RWPE2 (cell line): ENCODE data around the gene BNIP1.

Experiments used
- ATAC-seq: fragments of 200-7000 bp; cut with Tn5 transposase; 3 replicates; pipeline ENCODE4 v1.9.1; 2021; ENCODE audit warnings: low read depth
- DNase-seq: peaks from one replicate; pipeline ENCODE4 v3.0.0-alpha.2; 2020; ENCODE audit warnings: low spot score
- H3K27ac ChIP-seq: fragments of 450-650 bp; 2 replicates; pipeline ENCODE4 v1.5.1; 2017; ENCODE audit warnings: mild to moderate bottlenecking; ENCODE audit not compliant: poor library complexity, severe bottlenecking
- H3K27me3 ChIP-seq: fragments of 250-450 bp; sonication (Bioruptor Pico); 2 replicates; pipeline ENCODE4 v1.5.1; 2021; ENCODE audit warnings: mild to moderate bottlenecking, moderate library complexity; ENCODE audit not compliant: insufficient read depth, poor library complexity, severe bottlenecking
- H3K36me3 ChIP-seq: fragments of 250-450 bp; sonication (Bioruptor Pico); 2 replicates; pipeline ENCODE4 v1.5.1; 2020; ENCODE audit warnings: low read depth, mild to moderate bottlenecking, moderate library complexity
- H3K4me1 ChIP-seq: fragments of 250-450 bp; sonication (Bioruptor Pico); 2 replicates; pipeline ENCODE4 v1.5.1; 2021; ENCODE audit warnings: mild to moderate bottlenecking, moderate library complexity; ENCODE audit not compliant: insufficient read depth, poor library complexity, severe bottlenecking
- H3K4me3 ChIP-seq: fragments of 250-450 bp; sonication (Bioruptor Pico); 2 replicates; pipeline ENCODE4 v1.5.1; 2021; ENCODE audit warnings: mild to moderate bottlenecking, moderate library complexity; ENCODE audit not compliant: severe bottlenecking
- H3K9me3 ChIP-seq: fragments of 250-450 bp; sonication (Bioruptor Pico); 2 replicates; pipeline ENCODE4 v1.5.1; 2021; ENCODE audit warnings: mild to moderate bottlenecking, moderate library complexity; ENCODE audit not compliant: severe bottlenecking
- TF ChIP-seq, protein P1 (sequence below): fragments of 450-650 bp; IDR thresholded peaks from one replicate; pipeline ENCODE4 v1.5.1; 2017; ENCODE audit warnings: mild to moderate bottlenecking, moderate library complexity; ENCODE audit not compliant: poor library complexity, severe bottlenecking

Gene BNIP1

GRCh38 chr5:173208296-173208695, 64.0 kb downstream of the BNIP1 start:
- Histone ChIP-seq H3K27me3 (peaks cover 7% of the 10 kb centered on the region), H3K9me3 (no peaks in the 10 kb centered on the region), H3K36me3 (no peaks in the 10 kb centered on the region), H3K4me1 (no peaks in the 10 kb centered on the region), H3K4me3 (no peak overlapping the region), H3K27ac (no peak overlapping the region)
- TF ChIP-seq, protein P1, sequence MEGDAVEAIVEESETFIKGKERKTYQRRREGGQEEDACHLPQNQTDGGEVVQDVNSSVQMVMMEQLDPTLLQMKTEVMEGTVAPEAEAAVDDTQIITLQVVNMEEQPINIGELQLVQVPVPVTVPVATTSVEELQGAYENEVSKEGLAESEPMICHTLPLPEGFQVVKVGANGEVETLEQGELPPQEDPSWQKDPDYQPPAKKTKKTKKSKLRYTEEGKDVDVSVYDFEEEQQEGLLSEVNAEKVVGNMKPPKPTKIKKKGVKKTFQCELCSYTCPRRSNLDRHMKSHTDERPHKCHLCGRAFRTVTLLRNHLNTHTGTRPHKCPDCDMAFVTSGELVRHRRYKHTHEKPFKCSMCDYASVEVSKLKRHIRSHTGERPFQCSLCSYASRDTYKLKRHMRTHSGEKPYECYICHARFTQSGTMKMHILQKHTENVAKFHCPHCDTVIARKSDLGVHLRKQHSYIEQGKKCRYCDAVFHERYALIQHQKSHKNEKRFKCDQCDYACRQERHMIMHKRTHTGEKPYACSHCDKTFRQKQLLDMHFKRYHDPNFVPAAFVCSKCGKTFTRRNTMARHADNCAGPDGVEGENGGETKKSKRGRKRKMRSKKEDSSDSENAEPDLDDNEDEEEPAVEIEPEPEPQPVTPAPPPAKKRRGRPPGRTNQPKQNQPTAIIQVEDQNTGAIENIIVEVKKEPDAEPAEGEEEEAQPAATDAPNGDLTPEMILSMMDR: no peak
- DNase-seq (no peak), ATAC-seq (no peak)

GRCh38 chr5:173210877-173211276, 66.5 kb downstream of the BNIP1 start:
- H3K9me3 ChIP-seq: no peaks in the 10 kb centered on the region
- peaks cover 7% of the 10 kb centered on the region for H3K27me3 ChIP-seq
- DNase-seq (no peak), ATAC-seq (no peak)
- no peak overlapping the region for H3K4me3 ChIP-seq
- H3K36me3 ChIP-seq: no peaks in the 10 kb centered on the region
- no peak overlapping the region for H3K27ac ChIP-seq
- TF ChIP-seq, protein P1: no peak
- no peaks in the 10 kb centered on the region for H3K4me1 ChIP-seq

DNA sequence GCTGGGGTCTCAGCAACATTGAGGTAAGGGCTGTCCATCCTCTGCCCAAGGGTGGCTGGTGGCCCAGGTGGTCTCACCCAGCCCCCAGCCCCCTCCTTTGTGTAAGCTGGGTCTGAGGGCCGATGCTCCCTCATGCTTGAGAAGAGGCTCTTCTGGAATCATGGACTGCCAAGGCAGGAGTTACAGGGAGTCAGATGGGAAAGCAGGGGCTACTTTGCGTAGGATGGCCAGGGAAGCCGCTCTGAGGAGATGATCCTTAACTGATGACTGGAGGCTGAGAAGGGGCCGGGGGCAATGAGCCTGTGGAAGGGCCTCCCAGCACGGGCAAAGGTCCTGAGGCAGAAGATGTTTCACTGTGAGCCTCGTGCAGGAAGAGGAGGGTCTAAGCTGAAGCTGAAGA, 67.0 kb downstream of the BNIP1 start:
- TF ChIP-seq, protein P1: no peak

GRCh38 chr5:173213236-173213933, 69.1 kb downstream of the BNIP1 start:
- TF ChIP-seq, protein P1: no peak
- no peak for ATAC-seq
- Histone ChIP-seq H3K27ac (no peak overlapping the region), H3K4me1 (no peaks in the 10 kb centered on the region), H3K27me3 (peaks cover 10% of the 10 kb centered on the region), H3K9me3 (no peaks in the 10 kb centered on the region), H3K36me3 (no peaks in the 10 kb centered on the region), H3K4me3 (no peak overlapping the region)
- DNase-seq: no peak

More for the DNA sequence above, 67.0 kb downstream of the BNIP1 start:
- no peak for ATAC-seq
- no peaks in the 10 kb centered on the region for H3K4me1 ChIP-seq
- DNase-seq: no peak
- no peak overlapping the region for H3K27ac ChIP-seq
- peaks cover 7% of the 10 kb centered on the region for H3K27me3 ChIP-seq
- H3K4me3 ChIP-seq: no peak overlapping the region
- no peaks in the 10 kb centered on the region for H3K9me3 ChIP-seq
- no peaks in the 10 kb centered on the region for H3K36me3 ChIP-seq
